Measurements from ENCODE around the gene LRRC57.
A peak's percentile ranks its signal among the peaks of the same experiment; 100 is the strongest.

DNA sequence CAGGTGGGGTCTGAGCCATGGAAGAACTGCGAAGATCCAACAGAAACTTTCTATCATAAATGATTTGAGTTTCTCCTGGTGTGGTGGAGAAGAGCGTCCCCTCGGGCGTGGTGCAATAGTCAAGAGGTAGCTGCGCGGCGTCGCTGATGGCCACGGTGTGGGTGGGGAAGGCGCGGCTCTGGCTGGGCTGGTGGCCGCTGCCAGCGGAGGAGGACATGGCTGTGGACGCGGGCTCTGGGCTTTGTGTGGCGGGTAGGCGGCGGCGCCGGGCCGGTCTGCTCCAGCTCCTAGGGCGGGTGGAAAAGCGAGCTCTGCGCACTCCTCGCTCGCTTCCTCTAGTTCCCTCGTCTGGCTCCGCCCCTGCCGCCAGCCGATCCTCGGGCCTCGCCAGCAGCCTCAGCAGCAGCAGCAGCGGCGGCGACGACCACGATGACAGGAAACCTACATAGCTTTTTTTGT, 32.7 kb upstream of the LRRC57 start:
- peak in 2 of 3 donors; percentile 48 to 50 for TF ChIP-seq POLR2A (IDR thresholded peaks at IDR 0.05)
- TF ChIP-seq, protein P1, sequence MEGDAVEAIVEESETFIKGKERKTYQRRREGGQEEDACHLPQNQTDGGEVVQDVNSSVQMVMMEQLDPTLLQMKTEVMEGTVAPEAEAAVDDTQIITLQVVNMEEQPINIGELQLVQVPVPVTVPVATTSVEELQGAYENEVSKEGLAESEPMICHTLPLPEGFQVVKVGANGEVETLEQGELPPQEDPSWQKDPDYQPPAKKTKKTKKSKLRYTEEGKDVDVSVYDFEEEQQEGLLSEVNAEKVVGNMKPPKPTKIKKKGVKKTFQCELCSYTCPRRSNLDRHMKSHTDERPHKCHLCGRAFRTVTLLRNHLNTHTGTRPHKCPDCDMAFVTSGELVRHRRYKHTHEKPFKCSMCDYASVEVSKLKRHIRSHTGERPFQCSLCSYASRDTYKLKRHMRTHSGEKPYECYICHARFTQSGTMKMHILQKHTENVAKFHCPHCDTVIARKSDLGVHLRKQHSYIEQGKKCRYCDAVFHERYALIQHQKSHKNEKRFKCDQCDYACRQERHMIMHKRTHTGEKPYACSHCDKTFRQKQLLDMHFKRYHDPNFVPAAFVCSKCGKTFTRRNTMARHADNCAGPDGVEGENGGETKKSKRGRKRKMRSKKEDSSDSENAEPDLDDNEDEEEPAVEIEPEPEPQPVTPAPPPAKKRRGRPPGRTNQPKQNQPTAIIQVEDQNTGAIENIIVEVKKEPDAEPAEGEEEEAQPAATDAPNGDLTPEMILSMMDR (IDR thresholded peaks at IDR 0.05), result peak in 1 of 7 experiments; percentile 5

Measured in body of pancreas (tissue), 4 donors.